Type B pancreatic cell (in vitro differentiated cells): ENCODE measurements around the gene IFRD2. TPM values are rescaled to one million over a fixed set of nuclear protein-coding genes. Genes with fewer than 3 reads are reported as not detected.

Source experiments
- DNase-seq: peaks from one replicate; pipeline ENCODE4 v3.0.0; 2021; ENCODE audit warnings: mixed read lengths; ENCODE audit not compliant: unreplicated experiment; ENCODE audit errors: extremely low spot score
- H3K27ac Mint-ChIP-seq: 2 replicates; pipeline ENCODE4 v1.8.0; 2021; ENCODE audit warnings: mild to moderate bottlenecking, mixed read lengths
- H3K27me3 Mint-ChIP-seq: 2 replicates; pipeline ENCODE4 v1.8.0; 2021; ENCODE audit warnings: mixed read lengths
- H3K36me3 Mint-ChIP-seq: 2 replicates; pipeline ENCODE4 v1.8.0; 2021; ENCODE audit warnings: mixed read lengths
- H3K4me1 Mint-ChIP-seq: one replicate; pipeline ENCODE4 v1.8.0; 2021; ENCODE audit warnings: mixed read lengths; ENCODE audit not compliant: unreplicated experiment
- H3K4me3 Mint-ChIP-seq: 2 replicates; pipeline ENCODE4 v1.8.0; 2021; ENCODE audit warnings: mild to moderate bottlenecking, mixed read lengths
- H3K9me3 Mint-ChIP-seq: 2 replicates; pipeline ENCODE4 v1.8.0; 2021; ENCODE audit warnings: mixed read lengths
- total RNA-seq: library from RNA; stranded (reverse); gene quantifications from 2 replicates; pipeline ENCODE4 v1.2.1, GENCODE V29; 2021; ENCODE audit warnings: low replicate concordance
- TF ChIP-seq, protein P1 (sequence below): fragments of 200-600 bp; sonication (generic); conservative IDR thresholded peaks from 2 replicates; pipeline ENCODE4 v1.5.0; 2021; ENCODE audit warnings: antibody characterized with exemption, mild to moderate bottlenecking

The IFRD2 gene
- total RNA-seq, 1 donor from 2014 or later, result 80.5 TPM

DNA sequence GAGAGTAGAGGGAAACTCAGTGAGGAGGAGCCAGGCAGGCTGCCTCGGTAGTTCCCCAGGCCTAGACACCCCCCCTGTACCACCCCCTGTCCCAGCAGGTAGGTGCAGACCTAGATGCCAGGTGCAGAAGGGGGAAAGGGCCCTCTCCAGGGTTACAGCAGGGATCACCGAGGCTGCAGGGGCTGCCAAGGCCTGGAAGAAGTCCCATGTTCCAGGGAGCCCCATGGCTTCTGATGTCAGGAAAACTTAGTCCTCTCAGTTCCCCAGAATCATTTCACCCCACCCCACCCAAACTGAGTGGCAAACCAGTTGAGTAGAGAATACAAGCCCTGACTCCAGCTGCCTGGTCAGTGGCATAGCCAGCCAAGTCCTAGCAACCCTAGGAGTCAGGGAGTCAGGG, 30.7 kb downstream of the IFRD2 start:
- peak overlapping the region; percentile 91 for H3K27ac Mint-ChIP-seq
- DNase-seq, result no peak
- H3K4me3 Mint-ChIP-seq, result peak overlapping the region; percentile 70
- no peaks in the 10 kb centered on the region for H3K9me3 Mint-ChIP-seq
- H3K4me1 Mint-ChIP-seq, result peaks cover 30% of the 10 kb centered on the region
- H3K36me3 Mint-ChIP-seq, result peaks cover 4% of the 10 kb centered on the region
- H3K27me3 Mint-ChIP-seq, result no peaks in the 10 kb centered on the region
- TF ChIP-seq, protein P1, sequence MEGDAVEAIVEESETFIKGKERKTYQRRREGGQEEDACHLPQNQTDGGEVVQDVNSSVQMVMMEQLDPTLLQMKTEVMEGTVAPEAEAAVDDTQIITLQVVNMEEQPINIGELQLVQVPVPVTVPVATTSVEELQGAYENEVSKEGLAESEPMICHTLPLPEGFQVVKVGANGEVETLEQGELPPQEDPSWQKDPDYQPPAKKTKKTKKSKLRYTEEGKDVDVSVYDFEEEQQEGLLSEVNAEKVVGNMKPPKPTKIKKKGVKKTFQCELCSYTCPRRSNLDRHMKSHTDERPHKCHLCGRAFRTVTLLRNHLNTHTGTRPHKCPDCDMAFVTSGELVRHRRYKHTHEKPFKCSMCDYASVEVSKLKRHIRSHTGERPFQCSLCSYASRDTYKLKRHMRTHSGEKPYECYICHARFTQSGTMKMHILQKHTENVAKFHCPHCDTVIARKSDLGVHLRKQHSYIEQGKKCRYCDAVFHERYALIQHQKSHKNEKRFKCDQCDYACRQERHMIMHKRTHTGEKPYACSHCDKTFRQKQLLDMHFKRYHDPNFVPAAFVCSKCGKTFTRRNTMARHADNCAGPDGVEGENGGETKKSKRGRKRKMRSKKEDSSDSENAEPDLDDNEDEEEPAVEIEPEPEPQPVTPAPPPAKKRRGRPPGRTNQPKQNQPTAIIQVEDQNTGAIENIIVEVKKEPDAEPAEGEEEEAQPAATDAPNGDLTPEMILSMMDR, result no peak

DNA sequence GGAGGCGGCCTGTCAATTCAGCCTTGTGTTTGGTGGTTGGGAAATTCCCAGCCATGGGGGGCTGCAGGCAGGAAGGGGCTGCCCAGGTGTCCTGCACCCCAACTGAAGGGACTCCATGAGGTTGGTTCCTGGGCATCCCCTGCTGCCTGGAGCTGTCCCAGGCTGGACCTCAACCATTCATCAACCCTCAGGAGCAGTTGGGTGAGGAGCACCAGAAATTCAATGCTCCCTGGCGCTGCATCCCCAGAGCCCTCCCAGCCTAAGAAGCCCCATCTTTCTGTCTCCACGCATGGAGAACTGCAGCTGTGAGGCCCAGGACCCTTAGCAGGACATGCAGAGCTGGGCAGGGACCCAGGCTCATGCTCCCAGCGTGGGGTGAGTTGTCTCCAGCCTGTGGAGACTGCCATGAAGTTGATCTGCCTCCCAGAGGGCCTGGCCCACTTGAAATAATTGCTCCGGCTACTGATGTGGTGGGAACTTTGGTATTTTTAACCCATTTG, 31.2 kb downstream of the IFRD2 start:
- H3K27me3 Mint-ChIP-seq, result no peaks in the 10 kb centered on the region
- H3K27ac Mint-ChIP-seq, result peak overlapping the region; percentile 91
- H3K36me3 Mint-ChIP-seq, result peaks cover 4% of the 10 kb centered on the region
- peaks cover 27% of the 10 kb centered on the region for H3K4me1 Mint-ChIP-seq
- no peaks in the 10 kb centered on the region for H3K9me3 Mint-ChIP-seq
- TF ChIP-seq, protein P1, result no peak
- peak overlapping the region; percentile 70 for H3K4me3 Mint-ChIP-seq
- DNase-seq, result no peak

DNA sequence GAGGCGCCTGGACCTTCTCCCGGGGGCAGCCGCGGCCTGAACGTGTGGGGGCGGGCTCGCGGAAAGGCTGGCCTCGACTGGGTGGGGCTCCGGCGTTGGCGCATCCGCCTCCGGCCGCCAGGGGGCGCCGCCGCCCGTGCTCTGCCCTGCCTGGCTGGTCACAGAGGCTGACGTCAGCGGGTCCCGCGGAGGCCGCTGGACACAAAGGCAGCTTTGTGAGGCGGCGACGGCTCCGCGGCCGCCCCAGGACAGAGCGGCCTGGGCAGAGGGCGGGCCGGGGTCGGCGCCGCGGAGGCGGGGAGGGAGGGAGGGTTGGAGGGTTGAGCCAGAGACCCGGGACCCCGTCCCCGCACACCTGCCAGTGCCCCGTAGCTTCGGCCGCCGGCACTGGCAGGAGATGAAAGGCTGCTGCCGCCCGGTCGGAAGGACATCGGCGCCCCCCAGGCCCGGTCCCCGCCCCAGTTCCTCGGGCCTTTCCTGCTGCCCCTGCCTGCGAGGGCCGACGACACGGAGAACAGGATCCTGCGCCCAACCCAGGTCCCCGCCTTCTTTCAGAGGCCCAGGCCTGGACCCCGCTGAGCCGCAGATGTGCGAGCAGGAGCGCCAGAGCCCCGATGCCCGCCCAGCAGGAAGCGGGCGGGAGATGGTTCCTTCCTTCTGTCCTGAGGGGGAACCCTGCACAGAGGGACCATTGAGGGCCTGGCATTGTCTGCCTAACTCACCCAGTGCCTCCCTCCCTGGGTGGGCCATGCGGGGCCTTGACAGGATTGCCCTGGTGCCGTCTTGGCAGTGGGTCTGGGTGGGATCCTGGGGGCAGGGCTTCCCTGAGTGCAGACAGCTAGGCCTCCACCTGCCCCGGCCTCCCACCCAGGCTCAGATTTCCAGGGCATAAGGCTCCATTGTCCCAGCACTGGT, 31.9 kb downstream of the IFRD2 start:
- TF ChIP-seq, protein P1, result peak; percentile 99
- peaks cover 23% of the 10 kb centered on the region for H3K4me1 Mint-ChIP-seq
- peak; percentile 97 for DNase-seq
- peak overlapping the region; percentile 91 for H3K27ac Mint-ChIP-seq
- no peaks in the 10 kb centered on the region for H3K9me3 Mint-ChIP-seq
- H3K36me3 Mint-ChIP-seq, result peaks cover 4% of the 10 kb centered on the region
- peak overlapping the region; percentile 80 for H3K4me3 Mint-ChIP-seq
- no peaks in the 10 kb centered on the region for H3K27me3 Mint-ChIP-seq

DNA sequence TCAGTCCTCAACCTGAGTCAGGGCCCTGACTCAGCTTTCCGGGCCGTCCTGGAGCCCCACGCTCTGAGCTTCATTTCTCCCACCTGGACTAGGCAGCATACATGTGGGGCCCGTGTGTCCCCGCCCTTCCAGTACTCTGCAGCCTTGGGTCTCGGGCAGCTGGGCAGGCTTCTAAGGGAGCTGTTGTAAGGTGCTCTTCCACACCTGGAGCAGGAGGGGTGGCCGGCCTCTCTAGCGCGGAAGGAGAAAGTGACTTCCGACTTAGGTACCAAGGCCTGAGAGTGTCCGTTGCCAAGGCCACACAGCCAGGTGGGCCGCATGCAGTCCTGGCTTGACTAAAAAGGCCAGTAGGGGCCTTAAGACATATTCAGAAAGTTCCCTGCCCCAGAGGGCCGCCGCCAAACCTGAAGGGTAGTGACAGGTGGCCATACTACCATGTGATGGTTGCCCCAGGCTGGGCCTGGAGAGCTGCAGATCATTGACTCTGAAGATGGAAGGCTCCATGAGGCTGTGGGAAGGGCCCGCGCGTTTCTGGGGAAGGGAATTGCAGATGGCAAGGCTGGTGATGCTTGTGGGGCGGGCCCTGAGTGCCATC, 32.7 kb downstream of the IFRD2 start:
- no peaks in the 10 kb centered on the region for H3K9me3 Mint-ChIP-seq
- TF ChIP-seq, protein P1, result no peak
- DNase-seq, result no peak
- peak overlapping the region; percentile 90 for H3K27ac Mint-ChIP-seq
- H3K36me3 Mint-ChIP-seq, result peaks cover 4% of the 10 kb centered on the region
- H3K4me1 Mint-ChIP-seq, result peaks cover 19% of the 10 kb centered on the region
- H3K4me3 Mint-ChIP-seq, result peak overlapping the region; percentile 80
- H3K27me3 Mint-ChIP-seq, result no peaks in the 10 kb centered on the region

DNA sequence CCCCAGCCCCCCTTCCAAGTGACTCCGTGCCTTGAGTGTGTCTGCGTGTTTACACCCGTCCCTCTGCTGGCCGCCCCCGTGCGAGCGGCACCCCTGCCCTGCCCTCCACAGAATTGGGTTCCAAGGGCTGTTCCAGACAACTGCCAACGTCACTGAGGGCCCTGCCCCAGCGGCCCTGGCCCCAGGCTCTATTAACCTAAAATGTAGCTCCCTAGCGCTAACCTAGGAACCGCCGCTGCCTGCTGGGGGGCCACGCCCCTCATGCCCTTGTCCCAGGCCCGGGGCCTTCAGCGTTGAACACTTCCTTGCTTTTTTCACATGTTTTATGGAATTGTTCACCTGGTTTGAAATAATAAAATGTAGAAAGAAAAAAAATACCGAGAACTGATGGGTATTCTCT, 33.2 kb downstream of the IFRD2 start:
- Mint-ChIP-seq H3K4me3 (peak overlapping the region; percentile 49), H3K27me3 (no peaks in the 10 kb centered on the region), H3K9me3 (no peaks in the 10 kb centered on the region), H3K27ac (peak overlapping the region; percentile 90), H3K36me3 (peaks cover 4% of the 10 kb centered on the region), H3K4me1 (peaks cover 16% of the 10 kb centered on the region)
- TF ChIP-seq, protein P1, result peak; percentile 42
- no peak for DNase-seq
